Smooth muscle cell (in vitro differentiated cells): Measurements from ENCODE around the gene PHF11. TPM values are rescaled to one million over a fixed set of nuclear protein-coding genes. Genes with fewer than 3 reads are reported as not detected.

ENCODE experiments used
- DNase-seq: peaks from one replicate; lab custom pipeline; 2025; ENCODE audit not compliant: unreplicated experiment; lab: John Stamatoyannopoulos, UW
- H2AFZ ChIP-seq: fragments of 200-600 bp; sonication (generic); 2 replicates; pipeline ENCODE4 v1.6.0; 2016; ENCODE audit warnings: antibody characterized with exemption, low read depth, mild to moderate bottlenecking
- H3F3A ChIP-seq: fragments of 200-600 bp; sonication (generic); 2 replicates; pipeline ENCODE4 v1.6.0; 2017; ENCODE audit warnings: antibody characterized with exemption, low read depth
- H3K27ac ChIP-seq: fragments of 200-600 bp; sonication (generic); 2 replicates; pipeline ENCODE4 v1.5.1; 2016; ENCODE audit warnings: low read depth, mild to moderate bottlenecking
- H3K27me3 ChIP-seq: fragments of 200-600 bp; sonication (generic); 2 replicates; pipeline ENCODE4 v1.6.1; 2016; ENCODE audit warnings: low read depth, mild to moderate bottlenecking
- H3K36me3 ChIP-seq: fragments of 200-600 bp; sonication (generic); 2 replicates; pipeline ENCODE4 v1.5.1; 2016; ENCODE audit warnings: low read depth
- H3K4me1 ChIP-seq: fragments of 200-600 bp; sonication (generic); 2 replicates; pipeline ENCODE4 v1.5.1; 2016; ENCODE audit warnings: low read depth
- H3K4me2 ChIP-seq: fragments of 200-600 bp; sonication (generic); 2 replicates; pipeline ENCODE4 v1.6.0; 2016; ENCODE audit warnings: mild to moderate bottlenecking
- H3K4me3 ChIP-seq: fragments of 200-600 bp; sonication (generic); 2 replicates; pipeline ENCODE4 v1.5.1; 2016; ENCODE audit warnings: mild to moderate bottlenecking
- H3K79me2 ChIP-seq: fragments of 200-600 bp; sonication (generic); 2 replicates; pipeline ENCODE4 v1.6.0; 2016; ENCODE audit warnings: low read depth, mild to moderate bottlenecking
- H3K9ac ChIP-seq: fragments of 200-600 bp; sonication (generic); 2 replicates; pipeline ENCODE4 v1.6.0; 2016; ENCODE audit warnings: low read depth
- H3K9me3 ChIP-seq: fragments of 200-600 bp; sonication (generic); replicated peaks from 2 replicates; pipeline ENCODE4 v1.5.1; 2016; ENCODE audit warnings: low read depth
- H4K20me1 ChIP-seq: fragments of 200-600 bp; sonication (generic); 2 replicates; pipeline ENCODE4 v1.6.0; 2016; ENCODE audit warnings: low read depth
- CTCF ChIP-seq: fragments of 200-600 bp; sonication (generic); IDR thresholded peaks from 2 replicates; pipeline ENCODE4 v1.5.1; 2017; ENCODE audit warnings: borderline replicate concordance, mild to moderate bottlenecking, antibody characterized with exemption; ENCODE audit not compliant: insufficient read depth, poor library complexity, severe bottlenecking
- WGBS: methylation state at CpG from one replicate; pipeline ENCODE4 v1.1.7; 2016; ENCODE audit warnings: low lambda C conversion rate; 5-methylcytosine and 5-hydroxymethylcytosine counted together
- polyA plus RNA-seq: library from polyadenylated mRNA; unstranded; fragments of >200 nt; fragmentation: Nextera tagmentation; extraction: Ambion mirVana; gene quantifications from 2 replicates; pipeline ENCODE4 v1.2.1, GENCODE V29; 2016
- total RNA-seq: library from RNA; depleted of rRNA; stranded (reverse); fragments of >200 nt; gene quantifications from 2 replicates; pipeline ENCODE4 v1.2.3, GENCODE V29; 2014

Gene PHF11
- total and polyA plus RNA-seq, 2 experiments from 2014 or later = 22.9 to 30.3 TPM

- no peak overlapping the region for H3K4me2 ChIP-seq
- H4K20me1 ChIP-seq = no peaks in the 10 kb centered on the region
- H3K9ac ChIP-seq = no peak overlapping the region
- no peaks in the 10 kb centered on the region for H3K9me3 ChIP-seq
- no peaks in the 10 kb centered on the region for H3K4me1 ChIP-seq
- no peaks in the 10 kb centered on the region for H3K79me2 ChIP-seq
- no peak overlapping the region for H3K4me3 ChIP-seq
- TF ChIP-seq CTCF = no peak
- H2AFZ ChIP-seq = no peak overlapping the region
- no peak overlapping the region for H3K27ac ChIP-seq
- no peak for DNase-seq
- H3F3A ChIP-seq = no peaks in the 10 kb centered on the region
- peaks cover 8% of the 10 kb centered on the region for H3K36me3 ChIP-seq
- 98% methylated on average over 5 of the region's 5 CpGs for WGBS
- H3K27me3 ChIP-seq = no peaks in the 10 kb centered on the region
Observed at GRCh38 chr13:49567491-49567890, 71.7 kb downstream of the PHF11 start.

GRCh38 chr13:49569993-49570689 lies 74.4 kb downstream of the PHF11 start:
- no peak overlapping the region for H3K4me3 ChIP-seq
- H3K27me3 ChIP-seq = no peaks in the 10 kb centered on the region
- H3K36me3 ChIP-seq = peaks cover 8% of the 10 kb centered on the region
- WGBS = 85% methylated on average over 1 of the region's 1 CpG
- no peaks in the 10 kb centered on the region for H3F3A ChIP-seq
- no peak overlapping the region for H3K9ac ChIP-seq
- no peak overlapping the region for H3K4me2 ChIP-seq
- DNase-seq = no peak
- H3K9me3 ChIP-seq = no peaks in the 10 kb centered on the region
- no peak overlapping the region for H2AFZ ChIP-seq
- H3K4me1 ChIP-seq = no peaks in the 10 kb centered on the region
- no peaks in the 10 kb centered on the region for H3K79me2 ChIP-seq
- no peaks in the 10 kb centered on the region for H4K20me1 ChIP-seq
- H3K27ac ChIP-seq = no peak overlapping the region
- TF ChIP-seq CTCF = no peak

GRCh38 chr13:49571299-49572240 lies 75.8 kb downstream of the PHF11 start:
- peaks cover 4% of the 10 kb centered on the region for H3K36me3 ChIP-seq
- H3K4me3 ChIP-seq = no peak overlapping the region
- no peaks in the 10 kb centered on the region for H3K9me3 ChIP-seq
- H3F3A ChIP-seq = no peaks in the 10 kb centered on the region
- no peak overlapping the region for H3K4me2 ChIP-seq
- no peaks in the 10 kb centered on the region for H4K20me1 ChIP-seq
- H3K79me2 ChIP-seq = no peaks in the 10 kb centered on the region
- WGBS = 95% methylated on average over 8 of the region's 8 CpGs
- H3K27ac ChIP-seq = no peak overlapping the region
- no peak for DNase-seq
- no peaks in the 10 kb centered on the region for H3K27me3 ChIP-seq
- H3K4me1 ChIP-seq = no peaks in the 10 kb centered on the region
- no peak overlapping the region for H3K9ac ChIP-seq
- no peak overlapping the region for H2AFZ ChIP-seq
- no peak for TF ChIP-seq CTCF

Other genes starting within 250 kb of the PHF11 start
- 7.0 and 11.1 TPM in 2 replicates for gene CDADC1, start 248.0 kb upstream of the PHF11 start, total RNA-seq
- gene CDADC1, start 248.0 kb upstream of the PHF11 start, polyA plus RNA-seq = 15.8 and 22.6 TPM in 2 replicates
- 13.8 and 19.7 TPM in 2 replicates for gene CAB39L, start 51.9 kb upstream of the PHF11 start, total RNA-seq
- 10.1 and 13.2 TPM in 2 replicates for gene CAB39L, start 51.9 kb upstream of the PHF11 start, polyA plus RNA-seq
- gene SETDB2, start 51.7 kb upstream of the PHF11 start, total RNA-seq = 4.9 and 8.5 TPM in 2 replicates
- gene SETDB2, start 51.7 kb upstream of the PHF11 start, polyA plus RNA-seq = 3.5 and 4.5 TPM in 2 replicates
- gene RCBTB1, start 89.6 kb downstream of the PHF11 start, total RNA-seq = 26.8 and 28.5 TPM in 2 replicates
- gene RCBTB1, start 89.6 kb downstream of the PHF11 start, polyA plus RNA-seq = 10.7 and 12.4 TPM in 2 replicates
- gene ARL11, start 132.6 kb downstream of the PHF11 start, total RNA-seq = 0.13 TPM in 1 of 2 replicates, not detected in the other
- 0.17 TPM in 1 of 2 replicates, not detected in the other for gene ARL11, start 132.6 kb downstream of the PHF11 start, polyA plus RNA-seq
- gene EBPL, start 195.5 kb downstream of the PHF11 start, total RNA-seq = 108 and 114 TPM in 2 replicates
- 75.3 and 86.5 TPM in 2 replicates for gene EBPL, start 195.5 kb downstream of the PHF11 start, polyA plus RNA-seq